ENCODE measurements around the gene C2CD2. TPM values are rescaled to one million over a fixed set of nuclear protein-coding genes. Genes with fewer than 3 reads are reported as not detected.

Gene C2CD2
- total RNA-seq, 1 experiment from 2014 or later, result 9.2 TPM

GRCh38 chr21:41885341-41886024 lies 68.3 kb downstream of the C2CD2 start:
- TF ChIP-seq EZH2 (IDR thresholded peaks at IDR 0.05; ENCODE audit: borderline replicate concordance, low read depth, low read length, poor library complexity, severe bottlenecking) (no peak), CTCF (conservative IDR thresholded peaks at IDR 0.05; ENCODE audit: low read depth, low read length) (no peak)
- no peak overlapping the region for H3K27ac ChIP-seq (ENCODE audit: low read depth, low read length, poor library complexity, severe bottlenecking)
- no peaks in the 10 kb centered on the region for H3K4me1 ChIP-seq (ENCODE audit: insufficient read depth, low read length, poor library complexity, severe bottlenecking)
- ChIA-PET POLR2A (ENCODE audit: low non-redundant PET) (no interaction called here), CTCF (no interaction called here)
- no peak for DNase-seq (ENCODE audit: low spot score)
- BruUV-seq (replicated peaks), result no TSS peak
- no peak overlapping the region for H3K4me3 ChIP-seq (ENCODE audit: low read depth, low read length, poor library complexity, severe bottlenecking)
- H3K36me3 ChIP-seq (ENCODE audit: insufficient read depth, low read length, poor library complexity, severe bottlenecking), result no peaks in the 10 kb centered on the region
- no peaks in the 10 kb centered on the region for H3K9me3 ChIP-seq (ENCODE audit: low read depth, low read length, poor library complexity, severe bottlenecking)
- intact Hi-C loops (cut with micrococcal nuclease; ENCODE audit: unreplicated experiment), result loop anchor here (10.0 kb wide), 1 partner anchor 229 kb away; no protein-coding TSS in a partner anchor
- H3K27me3 ChIP-seq (replicated peaks; ENCODE audit: insufficient read depth, low read depth, low read length, poor library complexity), result no peaks in the 10 kb centered on the region

GRCh38 chr21:41884501-41885030 lies 69.3 kb downstream of the C2CD2 start:
- Histone ChIP-seq H3K27ac (ENCODE audit: low read depth, low read length, poor library complexity, severe bottlenecking) (no peak overlapping the region), H3K4me1 (ENCODE audit: insufficient read depth, low read length, poor library complexity, severe bottlenecking) (peaks cover 6% of the 10 kb centered on the region), H3K4me3 (ENCODE audit: low read depth, low read length, poor library complexity, severe bottlenecking) (no peak overlapping the region), H3K36me3 (ENCODE audit: insufficient read depth, low read length, poor library complexity, severe bottlenecking) (no peaks in the 10 kb centered on the region), H3K9me3 (ENCODE audit: low read depth, low read length, poor library complexity, severe bottlenecking) (no peaks in the 10 kb centered on the region), H3K27me3 (replicated peaks; ENCODE audit: insufficient read depth, low read depth, low read length, poor library complexity) (no peaks in the 10 kb centered on the region)
- BruUV-seq (replicated peaks), result no TSS peak
- TF ChIP-seq CTCF (conservative IDR thresholded peaks at IDR 0.05; ENCODE audit: low read depth, low read length), result no peak
- TF ChIP-seq EZH2 (IDR thresholded peaks at IDR 0.05; ENCODE audit: borderline replicate concordance, low read depth, low read length, poor library complexity, severe bottlenecking), result no peak
- no peak for DNase-seq (ENCODE audit: low spot score)
- ChIA-PET POLR2A (ENCODE audit: low non-redundant PET) (no interaction called here), CTCF (no interaction called here)
- intact Hi-C loops (cut with micrococcal nuclease; ENCODE audit: unreplicated experiment), result loop anchor here (5.0 to 10.0 kb wide), 2 partner anchors 128 to 230 kb away; partner anchors contain the start of gene ZBTB21

DNA sequence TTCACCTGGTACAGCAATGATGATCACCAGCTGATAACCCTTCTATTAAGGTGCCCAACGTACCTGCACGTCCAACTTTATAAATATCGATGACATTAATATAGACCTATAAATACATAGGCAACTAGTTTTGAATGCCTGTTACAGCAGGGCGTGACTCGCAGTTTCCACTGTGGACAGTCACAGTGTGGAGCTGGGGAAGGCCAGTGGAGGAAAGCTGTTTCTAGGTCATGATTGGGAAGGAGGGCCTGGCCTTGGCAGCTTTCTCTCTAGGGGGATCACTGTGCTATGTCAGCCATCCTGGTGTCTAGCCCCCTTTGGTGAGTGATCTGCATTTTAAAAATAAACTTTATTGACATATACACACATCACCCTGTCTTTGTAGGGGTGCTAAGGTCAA lies 70.2 kb downstream of the C2CD2 start:
- H3K4me1 ChIP-seq (ENCODE audit: insufficient read depth, low read length, poor library complexity, severe bottlenecking), result peaks cover 6% of the 10 kb centered on the region
- intact Hi-C loops (cut with micrococcal nuclease; ENCODE audit: unreplicated experiment), result loop anchor here (5.0 to 10.0 kb wide), 2 partner anchors 129 to 231 kb away; partner anchors contain the start of gene ZBTB21
- no TSS peak for BruUV-seq (replicated peaks)
- H3K4me3 ChIP-seq (ENCODE audit: low read depth, low read length, poor library complexity, severe bottlenecking), result no peak overlapping the region
- no peaks in the 10 kb centered on the region for H3K27me3 ChIP-seq (replicated peaks; ENCODE audit: insufficient read depth, low read depth, low read length, poor library complexity)
- H3K36me3 ChIP-seq (ENCODE audit: insufficient read depth, low read length, poor library complexity, severe bottlenecking), result no peaks in the 10 kb centered on the region
- no peak for TF ChIP-seq CTCF (conservative IDR thresholded peaks at IDR 0.05; ENCODE audit: low read depth, low read length)
- TF ChIP-seq EZH2 (IDR thresholded peaks at IDR 0.05; ENCODE audit: borderline replicate concordance, low read depth, low read length, poor library complexity, severe bottlenecking), result no peak
- H3K9me3 ChIP-seq (ENCODE audit: low read depth, low read length, poor library complexity, severe bottlenecking), result no peaks in the 10 kb centered on the region
- CTCF ChIA-PET, result no interaction called here
- DNase-seq (ENCODE audit: low spot score), result no peak
- POLR2A ChIA-PET (ENCODE audit: low non-redundant PET), result no interaction called here
- H3K27ac ChIP-seq (ENCODE audit: low read depth, low read length, poor library complexity, severe bottlenecking), result no peak overlapping the region
